ENCODE data around the gene NEUROD2. TPM values are rescaled to one million over a fixed set of nuclear protein-coding genes. Genes with fewer than 3 reads are reported as not detected.

The NEUROD2 gene
- total RNA-seq, 3 donors from 2014 or later = 0.05 TPM; not detected in 2

- Histone ChIP-seq H3K36me3 (ENCODE audit: low read depth) (no peaks in the 10 kb centered on the region), H3K4me3 (no peak overlapping the region), H3K9me3 (no peaks in the 10 kb centered on the region), H3K4me1 (ENCODE audit: low read depth) (peaks cover 20% of the 10 kb centered on the region)
- TF ChIP-seq, protein P1, sequence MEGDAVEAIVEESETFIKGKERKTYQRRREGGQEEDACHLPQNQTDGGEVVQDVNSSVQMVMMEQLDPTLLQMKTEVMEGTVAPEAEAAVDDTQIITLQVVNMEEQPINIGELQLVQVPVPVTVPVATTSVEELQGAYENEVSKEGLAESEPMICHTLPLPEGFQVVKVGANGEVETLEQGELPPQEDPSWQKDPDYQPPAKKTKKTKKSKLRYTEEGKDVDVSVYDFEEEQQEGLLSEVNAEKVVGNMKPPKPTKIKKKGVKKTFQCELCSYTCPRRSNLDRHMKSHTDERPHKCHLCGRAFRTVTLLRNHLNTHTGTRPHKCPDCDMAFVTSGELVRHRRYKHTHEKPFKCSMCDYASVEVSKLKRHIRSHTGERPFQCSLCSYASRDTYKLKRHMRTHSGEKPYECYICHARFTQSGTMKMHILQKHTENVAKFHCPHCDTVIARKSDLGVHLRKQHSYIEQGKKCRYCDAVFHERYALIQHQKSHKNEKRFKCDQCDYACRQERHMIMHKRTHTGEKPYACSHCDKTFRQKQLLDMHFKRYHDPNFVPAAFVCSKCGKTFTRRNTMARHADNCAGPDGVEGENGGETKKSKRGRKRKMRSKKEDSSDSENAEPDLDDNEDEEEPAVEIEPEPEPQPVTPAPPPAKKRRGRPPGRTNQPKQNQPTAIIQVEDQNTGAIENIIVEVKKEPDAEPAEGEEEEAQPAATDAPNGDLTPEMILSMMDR (IDR thresholded peaks at IDR 0.05) = no peak
- DNase-seq (no peak), ATAC-seq (peak; percentile 12)
- intact Hi-C loops (cut with DNase I, micrococcal nuclease) = no loop called here
Measured at GRCh38 chr17:39642291-39643074, 34.8 kb upstream of the NEUROD2 start.

DNA sequence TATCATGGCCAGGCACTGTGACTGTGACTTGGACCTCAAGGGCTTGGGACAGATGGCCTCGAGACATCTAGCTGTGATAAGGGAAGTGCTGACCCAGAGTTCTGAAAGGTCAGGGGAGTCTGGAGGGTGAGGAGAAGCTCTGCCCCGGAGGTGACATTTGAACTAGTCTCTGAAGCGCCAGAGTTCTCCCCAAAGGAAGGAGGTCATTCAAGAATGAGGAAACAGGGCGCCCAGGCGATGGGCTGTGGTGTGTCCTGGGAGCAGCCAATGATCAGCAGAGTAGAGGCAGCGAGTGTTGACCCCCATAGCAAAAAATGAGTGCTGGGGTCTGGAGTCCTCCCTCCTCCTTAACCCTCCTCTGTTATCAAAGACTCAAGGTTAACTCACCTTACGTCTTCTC is 34.2 kb upstream of the NEUROD2 start:
- Histone ChIP-seq H3K4me1 (ENCODE audit: low read depth) (peaks cover 20% of the 10 kb centered on the region), H3K9me3 (no peaks in the 10 kb centered on the region), H3K4me3 (no peak overlapping the region), H3K36me3 (ENCODE audit: low read depth) (no peaks in the 10 kb centered on the region)
- ATAC-seq = no peak
- intact Hi-C loops (cut with DNase I, micrococcal nuclease) = no loop called here
- TF ChIP-seq, protein P1 (IDR thresholded peaks at IDR 0.05) = no peak
- DNase-seq = no peak

DNA sequence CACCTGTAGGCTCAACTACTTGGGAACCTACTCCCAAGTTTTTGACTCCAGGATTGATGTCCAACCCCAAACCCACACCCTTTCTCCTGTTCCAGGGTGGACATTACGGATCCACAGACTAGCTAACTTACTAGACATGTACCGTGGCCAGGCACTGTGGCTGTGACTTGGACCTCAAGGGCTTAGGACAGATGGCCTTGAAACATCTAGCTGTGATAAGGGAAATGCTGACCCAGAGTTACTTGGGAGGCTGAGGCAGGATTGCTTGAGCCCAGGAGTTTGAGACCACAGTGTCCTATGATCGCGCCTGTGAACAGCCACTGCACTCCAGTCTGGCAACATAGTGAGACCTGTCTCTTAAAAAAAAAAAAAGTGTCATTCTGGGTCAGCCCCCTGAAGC is 33.4 kb upstream of the NEUROD2 start:
- Histone ChIP-seq H3K4me1 (ENCODE audit: low read depth) (peaks cover 27% of the 10 kb centered on the region), H3K9me3 (no peaks in the 10 kb centered on the region), H3K4me3 (no peak overlapping the region), H3K36me3 (ENCODE audit: low read depth) (no peaks in the 10 kb centered on the region)
- DNase-seq = no peak
- TF ChIP-seq, protein P1 (IDR thresholded peaks at IDR 0.05) = no peak
- no peak for ATAC-seq
- intact Hi-C loops (cut with DNase I, micrococcal nuclease) = no loop called here

DNA sequence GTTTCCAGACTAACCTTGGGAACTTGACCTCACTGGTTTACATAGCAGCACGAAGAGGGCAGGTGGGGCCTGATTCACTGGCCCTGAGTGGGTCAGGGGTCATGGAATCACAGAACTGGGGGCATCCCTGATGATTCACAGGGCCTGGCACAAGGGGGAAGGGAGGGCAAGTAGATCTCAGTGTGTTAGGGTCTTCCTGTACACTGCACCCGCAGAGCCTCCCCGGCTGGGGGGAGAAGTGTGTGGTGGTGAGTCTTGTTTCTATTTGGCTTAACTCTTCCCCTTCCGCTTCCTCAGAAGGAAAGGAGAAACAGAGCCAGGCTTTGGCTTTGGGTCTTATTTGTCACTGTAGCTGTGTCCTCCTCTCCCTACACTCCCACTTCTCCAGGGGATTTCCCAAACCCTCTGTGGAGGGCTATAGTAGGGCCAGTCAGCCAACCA is 32.9 kb upstream of the NEUROD2 start:
- no peak for ATAC-seq
- no peak overlapping the region for H3K4me3 ChIP-seq
- TF ChIP-seq, protein P1 (IDR thresholded peaks at IDR 0.05) = no peak
- intact Hi-C loops (cut with DNase I, micrococcal nuclease) = no loop called here
- H3K4me1 ChIP-seq (ENCODE audit: low read depth) = peaks cover 30% of the 10 kb centered on the region
- H3K36me3 ChIP-seq (ENCODE audit: low read depth) = no peaks in the 10 kb centered on the region
- no peaks in the 10 kb centered on the region for H3K9me3 ChIP-seq
- DNase-seq = no peak

DNA sequence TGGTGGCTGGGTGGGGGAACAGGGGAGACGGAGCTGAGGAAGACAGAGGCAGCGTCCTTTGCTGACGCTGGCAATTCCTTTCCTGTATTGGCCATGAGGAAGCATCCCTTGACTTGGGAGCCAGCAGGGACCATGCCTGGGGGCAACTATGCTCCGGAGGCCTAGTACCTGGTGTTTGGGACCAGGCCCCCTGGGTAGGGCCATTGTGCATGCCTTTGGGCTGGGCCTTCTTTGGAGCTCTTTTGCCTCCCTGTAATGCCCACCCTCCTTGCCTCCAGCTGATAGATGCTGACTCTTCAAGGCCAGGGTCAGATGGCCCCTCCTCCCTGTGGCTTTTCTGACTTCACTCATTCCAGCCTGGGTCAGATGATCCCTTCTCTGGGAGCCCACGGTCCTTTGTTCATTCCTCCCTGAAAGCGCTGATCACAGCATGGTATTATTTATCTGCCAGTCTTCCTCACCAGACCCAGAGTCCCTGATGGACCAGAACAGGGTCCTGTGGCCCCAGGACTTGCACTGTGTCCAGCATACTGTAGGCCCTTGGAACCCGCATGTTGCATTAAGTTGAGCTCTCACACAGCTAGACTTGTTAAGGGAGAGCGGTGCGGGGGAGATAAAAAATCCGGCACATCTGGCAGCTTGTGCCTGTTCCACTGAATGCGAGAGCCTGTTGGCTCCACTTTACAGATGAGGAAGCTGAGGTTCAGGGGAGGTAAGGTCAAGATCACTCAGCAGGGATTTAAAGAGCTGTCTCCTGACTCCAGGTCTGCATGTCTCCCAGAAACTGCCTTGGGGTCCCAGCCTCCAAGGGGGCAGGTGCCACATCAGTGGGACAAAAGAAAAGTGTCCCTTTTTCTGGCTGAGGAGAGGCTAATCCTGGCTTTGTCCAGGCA is 32.1 kb upstream of the NEUROD2 start:
- Histone ChIP-seq H3K36me3 (ENCODE audit: low read depth) (no peaks in the 10 kb centered on the region), H3K4me3 (no peak overlapping the region), H3K9me3 (no peaks in the 10 kb centered on the region), H3K4me1 (ENCODE audit: low read depth) (peaks cover 33% of the 10 kb centered on the region)
- intact Hi-C loops (cut with DNase I, micrococcal nuclease) = no loop called here
- ATAC-seq (no peak), DNase-seq (no peak)
- TF ChIP-seq, protein P1 (IDR thresholded peaks at IDR 0.05) = no peak
